Loucy (cell line): ENCODE measurements around the gene FARP1.

Experiments
- H2AFZ ChIP-seq: fragments of 200-600 bp; sonication (generic); 2 replicates; pipeline ENCODE4 v1.6.0; 2016; ENCODE audit warnings: antibody characterized with exemption, mild to moderate bottlenecking, low read length, moderate library complexity
- H3F3A ChIP-seq: fragments of 200-600 bp; 2 replicates; pipeline ENCODE4 v1.6.0; 2016; ENCODE audit warnings: antibody characterized with exemption, low read depth, mild to moderate bottlenecking
- H3K27me3 ChIP-seq: fragments of 200-600 bp; sonication (generic); 2 replicates; pipeline ENCODE4 v1.6.1; 2014; ENCODE audit warnings: low read length, mild to moderate bottlenecking; ENCODE audit not compliant: insufficient read depth, poor library complexity, severe bottlenecking
- H3K36me3 ChIP-seq: fragments of 200-600 bp; sonication (generic); 2 replicates; pipeline ENCODE4 v1.6.1; 2016; ENCODE audit warnings: low read length; ENCODE audit not compliant: insufficient read depth
- H3K4me1 ChIP-seq: fragments of 200-600 bp; sonication (generic); 2 replicates; pipeline ENCODE4 v1.5.1; 2014; ENCODE audit warnings: low read length, mild to moderate bottlenecking; ENCODE audit not compliant: insufficient read depth, poor library complexity, severe bottlenecking
- H3K4me2 ChIP-seq: fragments of 200-600 bp; sonication (generic); 2 replicates; pipeline ENCODE4 v1.6.0; 2014; ENCODE audit warnings: antibody characterized with exemption, low read length, low read depth, mild to moderate bottlenecking; ENCODE audit not compliant: poor library complexity, severe bottlenecking
- H3K4me3 ChIP-seq: fragments of 200-600 bp; sonication (generic); 2 replicates; pipeline ENCODE4 v1.5.1; 2014; ENCODE audit warnings: low read length, mild to moderate bottlenecking, mixed read lengths; ENCODE audit not compliant: poor library complexity, severe bottlenecking
- H3K79me2 ChIP-seq: fragments of 200-600 bp; sonication (generic); 2 replicates; pipeline ENCODE4 v1.6.1; 2014; ENCODE audit warnings: low read length; ENCODE audit not compliant: insufficient read depth
- H3K9ac ChIP-seq: fragments of 200-600 bp; sonication (generic); 2 replicates; pipeline ENCODE4 v1.6.0; 2014; ENCODE audit warnings: mild to moderate bottlenecking, low read depth, low read length, moderate library complexity; ENCODE audit not compliant: poor library complexity, severe bottlenecking
- H3K9me2 ChIP-seq: fragments of 200-600 bp; sonication (generic); replicated peaks from 2 replicates; pipeline ENCODE4 v1.6.1; 2016; ENCODE audit warnings: low read depth, low read length, mixed read lengths
- H3K9me3 ChIP-seq: fragments of 200-600 bp; sonication (generic); 2 replicates; pipeline ENCODE4 v1.6.1; 2014; ENCODE audit warnings: mild to moderate bottlenecking, antibody characterized with exemption, low read length, low read depth; ENCODE audit not compliant: insufficient read depth
- H4K20me1 ChIP-seq: fragments of 200-600 bp; sonication (generic); 2 replicates; pipeline ENCODE4 v1.6.0; 2014; ENCODE audit warnings: antibody characterized with exemption, low read length, mild to moderate bottlenecking; ENCODE audit not compliant: insufficient read depth, poor library complexity, severe bottlenecking
- CTCF ChIP-seq: fragments of 200-600 bp; sonication (generic); conservative IDR thresholded peaks from 2 replicates; pipeline ENCODE4 v1.5.1; 2014; ENCODE audit warnings: mild to moderate bottlenecking, antibody characterized with exemption, low read length
- EZH2phosphoT487 ChIP-seq: fragments of 200-600 bp; IDR thresholded peaks from 2 replicates; pipeline ENCODE4 v1.6.1; 2018; ENCODE audit warnings: antibody characterized with exemption, mild to moderate bottlenecking, moderate library complexity, borderline replicate concordance

Gene FARP1

DNA sequence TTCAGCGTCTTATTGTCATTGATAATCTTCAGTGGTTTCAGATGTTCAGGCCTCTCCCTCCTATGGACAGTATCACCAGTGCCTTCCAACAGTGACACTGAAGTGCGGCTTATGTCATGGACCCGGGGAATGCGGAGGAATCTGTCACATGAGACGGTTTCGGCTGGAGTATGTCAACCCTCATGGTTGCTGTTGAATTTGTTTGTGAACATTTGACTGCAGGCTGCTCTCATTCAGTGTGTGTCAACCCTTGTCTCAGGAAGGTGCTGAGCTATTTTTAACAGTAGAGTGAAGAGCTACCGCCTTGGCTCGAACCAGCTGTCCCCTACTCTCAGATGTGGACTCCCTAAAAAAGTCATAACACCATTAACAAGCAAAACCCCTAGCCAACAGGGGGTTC is 173.0 kb downstream of the FARP1 start:
- TF ChIP-seq CTCF: no peak
- no peak for TF ChIP-seq EZH2phosphoT487
- no peak overlapping the region for H3K4me2 ChIP-seq
- no peaks in the 10 kb centered on the region for H3K36me3 ChIP-seq
- H4K20me1 ChIP-seq: no peaks in the 10 kb centered on the region
- no peaks in the 10 kb centered on the region for H3K9me2 ChIP-seq
- H3K79me2 ChIP-seq: no peaks in the 10 kb centered on the region
- H3K27me3 ChIP-seq: no peaks in the 10 kb centered on the region
- no peaks in the 10 kb centered on the region for H3F3A ChIP-seq
- no peak overlapping the region for H3K9ac ChIP-seq
- H2AFZ ChIP-seq: no peak overlapping the region
- no peak overlapping the region for H3K4me3 ChIP-seq
- H3K9me3 ChIP-seq: no peaks in the 10 kb centered on the region
- no peaks in the 10 kb centered on the region for H3K4me1 ChIP-seq

DNA sequence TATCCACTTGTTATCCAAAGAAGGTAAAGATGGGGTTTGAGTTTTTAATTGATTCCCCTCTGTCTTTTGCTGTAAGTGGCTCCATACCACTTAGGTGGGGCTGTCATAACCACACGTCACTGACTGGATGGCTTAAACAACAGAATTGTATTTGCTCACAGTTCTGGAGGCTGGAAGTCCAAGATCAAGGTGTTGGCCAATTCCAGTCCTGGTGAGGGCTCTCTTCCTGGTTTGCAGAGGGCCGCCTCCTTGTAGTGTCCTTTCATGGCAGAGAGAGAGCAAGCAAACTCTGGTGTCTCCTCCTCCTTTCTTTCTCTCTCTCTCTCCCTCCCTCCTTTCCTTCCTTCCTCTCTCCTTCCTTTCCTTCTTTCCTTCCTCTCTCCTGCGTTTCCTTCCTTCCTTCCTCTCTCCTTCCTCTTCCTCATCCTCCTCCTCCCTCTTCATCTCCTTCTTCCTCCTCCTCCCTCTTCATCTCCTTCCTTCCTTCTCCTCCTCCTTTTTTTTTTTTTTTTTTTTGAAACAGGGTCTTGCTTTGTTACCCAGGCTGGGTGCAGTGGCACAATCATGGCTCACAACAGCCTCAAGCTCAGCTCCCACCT is 174.8 kb downstream of the FARP1 start:
- no peaks in the 10 kb centered on the region for H4K20me1 ChIP-seq
- no peaks in the 10 kb centered on the region for H3K79me2 ChIP-seq
- H3K36me3 ChIP-seq: no peaks in the 10 kb centered on the region
- H2AFZ ChIP-seq: no peak overlapping the region
- no peak overlapping the region for H3K9ac ChIP-seq
- no peaks in the 10 kb centered on the region for H3K27me3 ChIP-seq
- H3K4me1 ChIP-seq: no peaks in the 10 kb centered on the region
- H3K4me3 ChIP-seq: no peak overlapping the region
- H3K9me3 ChIP-seq: no peaks in the 10 kb centered on the region
- no peak overlapping the region for H3K4me2 ChIP-seq
- no peaks in the 10 kb centered on the region for H3K9me2 ChIP-seq
- no peaks in the 10 kb centered on the region for H3F3A ChIP-seq
- TF ChIP-seq EZH2phosphoT487 (no peak), CTCF (no peak)

DNA sequence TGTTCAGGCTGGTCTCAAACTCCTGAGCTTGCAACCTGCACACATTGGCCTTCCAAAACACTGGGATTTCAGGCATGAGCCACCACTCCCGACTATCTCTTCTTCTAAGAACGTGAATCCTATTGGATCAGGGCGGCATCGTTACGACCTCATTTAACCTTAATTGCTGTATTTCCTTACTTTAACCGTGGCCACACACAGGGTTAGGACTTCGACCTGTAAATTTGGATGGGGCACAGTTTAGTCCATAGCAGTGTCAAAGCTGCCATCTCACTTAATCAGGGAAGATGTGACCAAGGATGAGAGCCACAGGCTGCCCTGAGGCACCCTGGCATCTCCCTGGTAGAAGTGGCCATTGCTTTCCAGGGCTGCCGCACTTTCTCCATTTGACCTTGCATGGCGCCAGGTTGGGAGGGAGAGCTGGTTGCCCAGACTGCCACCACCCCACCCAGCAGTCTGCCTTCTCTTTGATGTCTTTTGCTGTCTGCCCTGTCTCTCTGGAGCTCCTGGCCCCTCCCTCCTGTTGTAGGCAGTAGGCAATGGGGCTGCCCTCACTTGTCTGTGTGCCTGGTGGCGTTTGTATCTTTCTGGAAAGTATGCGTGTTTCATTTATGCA is 175.5 kb downstream of the FARP1 start:
- Histone ChIP-seq H3K9ac (no peak overlapping the region), H3K9me2 (no peaks in the 10 kb centered on the region), H3K4me1 (no peaks in the 10 kb centered on the region), H3K4me3 (no peak overlapping the region), H3F3A (no peaks in the 10 kb centered on the region), H3K4me2 (no peak overlapping the region), H4K20me1 (no peaks in the 10 kb centered on the region), H3K79me2 (no peaks in the 10 kb centered on the region), H3K27me3 (no peaks in the 10 kb centered on the region), H3K36me3 (no peaks in the 10 kb centered on the region), H3K9me3 (no peaks in the 10 kb centered on the region), H2AFZ (no peak overlapping the region)
- no peak for TF ChIP-seq EZH2phosphoT487
